Measurements from ENCODE around the gene ATP10B.

DNA sequence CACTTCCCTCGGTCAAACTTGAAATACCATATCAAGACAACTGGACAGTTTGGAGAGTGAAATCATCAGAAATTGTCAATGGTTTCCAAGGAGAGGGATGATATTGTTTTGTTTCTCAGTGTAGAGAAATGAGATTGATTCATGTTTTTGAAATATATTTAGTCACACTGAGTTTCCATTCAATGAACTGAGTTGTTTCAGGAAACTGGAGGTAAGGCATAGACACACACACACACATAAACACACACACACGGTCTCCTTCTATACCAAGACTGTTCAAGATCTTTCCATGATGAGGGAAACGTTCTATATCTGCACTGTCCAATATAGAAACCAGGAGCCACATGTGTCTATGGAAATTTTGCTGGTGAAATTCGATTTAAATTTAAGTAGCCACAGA is 247.5 kb downstream of the ATP10B start:
- TF ChIP-seq CBX3 (IDR thresholded peaks at IDR 0.05; ENCODE audit: borderline replicate concordance, low read depth) (no peak), SREBF2 (IDR thresholded peaks at IDR 0.05; ENCODE audit: low read length) (no peak), ETV6 (conservative IDR thresholded peaks at IDR 0.05 in 1 of 2, IDR thresholded peaks at IDR 0.05 in 1 of 2; ENCODE audit: borderline replicate concordance in 1 of 2, low read depth in 1 of 2) (no peak), CTCF (IDR thresholded peaks at IDR 0.05 in 2 of 3, conservative IDR thresholded peaks at IDR 0.05 in 1 of 3; ENCODE audit: control insufficient read depth in 2 of 3, extremely low read depth in 1 of 3, insufficient read depth in 1 of 3, low read depth in 3 of 3, low read length in 3 of 3) (no peak), POLR2AphosphoS5 (IDR thresholded peaks at IDR 0.05; ENCODE audit: low read length) (no peak), TARDBP (IDR thresholded peaks at IDR 0.05; ENCODE audit: borderline replicate concordance) (no peak), SMC3 (IDR thresholded peaks at IDR 0.05; ENCODE audit: borderline replicate concordance, low read length) (no peak), JUND (IDR thresholded peaks at IDR 0.05; ENCODE audit: low read depth, low read length) (no peak), ATF3 (IDR thresholded peaks at IDR 0.05; ENCODE audit: borderline replicate concordance, extremely low read depth, low read depth, low read length) (no peak), POLR2A (IDR thresholded peaks at IDR 0.05; ENCODE audit: low read depth, low read length) (no peak), FOS (IDR thresholded peaks at IDR 0.05; ENCODE audit: borderline replicate concordance, extremely low read depth, insufficient read length) (no peak), USF2 (IDR thresholded peaks at IDR 0.05; ENCODE audit: borderline replicate concordance, low read depth, low read length) (no peak)

Data from GM12878 (cell line).